ENCODE measurements around the gene CLHC1.

- TF ChIP-seq POLR2AphosphoS5 (IDR thresholded peaks at IDR 0.05; ENCODE audit: insufficient read depth, low read depth, low read length) (no peak), CTCF (IDR thresholded peaks at IDR 0.05; ENCODE audit: extremely low read depth in 1 of 2, insufficient read depth in 1 of 2, low read depth in 1 of 2, low read length in 2 of 2) (no peak), POLR2A (IDR thresholded peaks at IDR 0.05; ENCODE audit: low read depth, low read length) (no peak)
These were observed 72.3 kb downstream of the CLHC1 start for GRCh38 chr2:55159752-55160151.

All from endothelial cell of umbilical vein (primary cell).